GM18861 (cell line): ENCODE results near the gene ANKRD33B.

Source experiments
- ATAC-seq: cut with Tn5 transposase; IDR thresholded peaks from one replicate; pipeline ENCODE4 v1.9.1; 2021; ENCODE audit not compliant: unreplicated experiment

Gene ANKRD33B

DNA sequence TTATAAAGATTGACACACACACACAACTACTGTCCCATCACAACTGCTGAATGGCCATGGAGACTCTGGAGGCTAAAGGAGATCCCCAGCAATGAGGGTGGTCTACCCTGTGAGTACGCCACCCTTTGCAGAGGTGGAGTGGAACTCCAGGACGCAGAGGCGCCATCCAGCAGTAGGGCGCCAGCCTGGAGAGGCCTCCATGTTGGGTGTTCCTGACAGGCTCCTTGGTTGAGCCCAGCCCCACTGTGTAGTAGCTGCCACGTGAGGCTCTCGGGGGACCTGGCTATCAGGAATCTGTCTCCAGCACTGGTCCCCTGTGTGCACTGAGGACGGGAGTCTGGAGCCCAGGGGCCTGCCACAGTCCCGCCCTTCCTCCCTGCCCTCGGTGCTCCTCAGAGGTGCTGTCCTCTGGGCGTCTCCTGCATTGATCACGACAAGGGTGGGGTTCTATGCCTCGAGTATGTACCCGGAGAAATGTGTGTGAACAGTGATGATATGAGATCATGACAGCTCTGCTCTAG is 124.8 kb downstream of the ANKRD33B start:
- ATAC-seq: no peak

DNA sequence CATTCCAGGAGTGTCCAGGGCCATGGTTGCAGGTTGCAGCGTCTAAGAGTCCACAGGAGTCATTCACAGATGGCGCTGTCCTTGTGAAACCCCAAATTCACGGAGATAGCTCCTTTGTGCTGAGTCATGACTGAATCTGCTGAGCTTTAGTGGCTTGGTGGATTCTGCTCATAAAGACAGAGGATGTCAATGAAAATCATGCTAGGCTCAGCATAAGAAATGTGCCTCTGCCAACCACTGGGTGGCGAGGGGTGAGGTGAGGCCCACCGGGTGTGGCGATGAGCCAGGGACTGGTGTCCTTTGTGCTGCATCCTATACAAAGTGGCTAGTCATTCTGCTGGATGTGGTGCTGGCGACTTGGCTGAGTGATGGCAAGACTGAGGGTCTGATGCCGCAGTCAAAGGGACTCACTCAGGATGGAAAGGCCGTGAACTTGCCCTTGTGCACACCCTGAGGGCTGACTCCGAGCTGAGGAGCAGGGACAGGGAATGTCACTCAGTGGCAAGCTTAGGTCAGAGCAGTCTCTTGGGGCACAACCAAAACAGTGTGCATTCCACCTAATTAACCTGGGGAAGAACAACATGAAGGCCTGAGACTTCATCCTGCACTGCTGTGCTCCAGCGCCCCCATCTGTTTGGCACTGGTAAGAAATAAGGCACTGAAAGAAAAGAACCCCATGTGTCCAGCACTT is 125.7 kb downstream of the ANKRD33B start:
- peak; percentile 35 for ATAC-seq

DNA sequence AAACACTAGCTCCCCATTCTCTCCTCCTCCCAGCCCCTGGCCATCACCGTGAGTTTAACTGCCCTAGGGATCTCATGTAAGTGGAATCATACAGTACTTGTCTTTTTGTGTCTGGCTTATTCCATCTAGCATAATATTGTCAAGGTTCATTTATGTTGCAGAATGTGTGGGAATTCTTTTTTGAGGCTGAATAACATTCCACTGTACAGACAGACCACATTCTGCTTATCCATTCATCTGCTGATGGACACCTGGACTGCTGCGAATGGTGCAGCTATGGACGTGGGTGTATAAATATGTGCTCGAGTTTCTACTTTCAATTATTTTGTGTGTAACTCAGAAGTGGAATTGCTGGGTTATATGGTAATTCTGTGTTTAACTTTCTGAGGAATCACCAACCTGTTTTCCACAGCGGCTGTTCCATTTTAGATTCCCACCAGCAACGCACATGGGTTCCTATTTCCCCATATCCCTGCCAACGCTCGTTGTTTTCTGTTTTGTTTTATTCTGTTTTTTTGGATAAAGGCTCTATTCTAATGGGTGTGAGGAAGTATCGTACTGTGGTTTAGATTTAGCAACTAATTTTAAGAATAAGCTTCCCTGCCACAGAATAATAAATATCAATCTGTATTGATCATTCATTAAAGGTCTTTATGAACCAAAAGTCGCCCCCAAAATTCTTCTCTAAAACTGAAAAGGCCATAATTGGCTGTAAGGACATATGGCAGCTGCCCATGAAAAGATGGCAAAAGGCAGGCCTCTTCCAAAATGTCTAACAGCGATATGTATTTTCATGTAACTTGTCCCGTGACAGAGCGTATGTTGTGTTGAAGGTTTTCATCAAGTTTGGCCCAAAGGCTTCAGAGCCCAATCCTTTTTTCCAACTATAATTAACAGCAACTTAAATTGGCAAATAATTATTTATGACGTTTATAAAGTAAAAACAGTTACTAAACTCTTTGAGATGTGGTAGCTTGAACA is 126.9 kb downstream of the ANKRD33B start:
- ATAC-seq: no peak

DNA sequence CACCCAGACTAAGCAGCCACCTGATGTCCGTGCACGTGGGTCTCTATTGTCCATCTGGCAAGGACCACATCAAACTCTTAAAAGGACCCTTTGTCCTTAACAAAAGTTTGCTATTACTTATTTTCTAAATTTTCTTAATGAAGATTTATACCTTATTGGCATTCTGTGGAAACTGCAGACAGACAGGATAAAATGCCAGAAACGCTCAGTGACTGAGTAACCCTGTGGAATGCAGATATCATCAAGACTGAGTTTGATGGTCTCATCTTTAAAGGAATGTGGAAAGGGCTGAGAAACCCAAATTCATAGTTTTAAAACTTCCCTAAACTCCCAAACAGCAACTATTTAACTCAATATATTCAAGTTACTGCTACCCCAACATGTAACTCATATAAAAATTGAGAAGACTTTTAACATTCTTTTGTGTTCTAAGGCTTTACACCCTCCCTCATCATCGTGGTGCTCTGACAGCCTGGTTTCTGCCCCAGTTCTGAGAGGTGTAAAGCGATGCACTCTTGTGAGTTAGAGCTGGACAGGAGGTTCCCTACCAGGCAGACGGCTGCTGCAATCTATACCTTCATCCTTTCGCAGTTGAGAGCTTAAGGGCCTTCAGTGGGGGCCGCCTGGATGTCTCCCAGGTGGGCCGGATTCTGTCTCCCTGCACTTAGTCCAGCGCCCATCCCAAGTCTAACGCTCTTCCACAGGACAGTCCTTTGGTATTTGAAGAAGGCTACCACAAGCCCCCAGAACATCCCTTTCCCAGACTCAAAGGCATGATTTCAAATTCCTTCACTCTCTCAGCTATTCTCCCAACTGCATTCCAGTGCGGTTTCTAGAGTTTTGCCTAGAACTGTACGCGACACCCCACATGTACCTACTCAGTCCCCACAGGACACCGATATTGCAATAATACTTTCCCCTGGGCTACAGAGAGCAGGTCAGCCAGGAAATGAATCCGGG is 128.2 kb downstream of the ANKRD33B start:
- ATAC-seq: no peak

DNA sequence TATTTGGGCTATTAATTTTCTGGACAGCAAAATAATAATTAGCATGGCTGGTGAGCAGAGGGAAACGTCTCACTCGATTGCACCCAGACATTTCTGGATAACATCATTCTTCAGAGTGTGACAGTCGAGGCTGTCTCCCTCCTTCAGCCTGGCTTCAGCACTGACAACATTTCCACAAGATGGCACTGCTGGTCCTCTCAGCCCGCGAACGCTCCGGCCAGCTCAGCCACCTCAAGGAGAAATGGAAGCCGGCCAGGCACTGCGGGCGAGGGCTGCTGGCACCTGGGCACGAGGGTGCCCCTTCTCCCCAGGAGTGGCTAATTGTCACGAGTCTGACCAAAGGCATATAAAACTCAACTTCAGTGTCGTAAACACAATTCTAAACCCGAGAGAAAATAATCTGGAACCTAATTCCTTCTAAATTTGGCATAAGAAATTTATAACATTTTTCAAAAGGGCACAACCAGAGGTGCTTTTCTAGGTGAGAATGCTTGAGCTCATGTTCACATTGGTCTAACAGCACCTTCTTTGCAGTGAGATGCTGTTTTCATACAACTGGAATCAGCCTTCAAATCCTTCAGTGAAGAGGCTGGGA is 131.3 kb downstream of the ANKRD33B start:
- peak; percentile 31 for ATAC-seq

DNA sequence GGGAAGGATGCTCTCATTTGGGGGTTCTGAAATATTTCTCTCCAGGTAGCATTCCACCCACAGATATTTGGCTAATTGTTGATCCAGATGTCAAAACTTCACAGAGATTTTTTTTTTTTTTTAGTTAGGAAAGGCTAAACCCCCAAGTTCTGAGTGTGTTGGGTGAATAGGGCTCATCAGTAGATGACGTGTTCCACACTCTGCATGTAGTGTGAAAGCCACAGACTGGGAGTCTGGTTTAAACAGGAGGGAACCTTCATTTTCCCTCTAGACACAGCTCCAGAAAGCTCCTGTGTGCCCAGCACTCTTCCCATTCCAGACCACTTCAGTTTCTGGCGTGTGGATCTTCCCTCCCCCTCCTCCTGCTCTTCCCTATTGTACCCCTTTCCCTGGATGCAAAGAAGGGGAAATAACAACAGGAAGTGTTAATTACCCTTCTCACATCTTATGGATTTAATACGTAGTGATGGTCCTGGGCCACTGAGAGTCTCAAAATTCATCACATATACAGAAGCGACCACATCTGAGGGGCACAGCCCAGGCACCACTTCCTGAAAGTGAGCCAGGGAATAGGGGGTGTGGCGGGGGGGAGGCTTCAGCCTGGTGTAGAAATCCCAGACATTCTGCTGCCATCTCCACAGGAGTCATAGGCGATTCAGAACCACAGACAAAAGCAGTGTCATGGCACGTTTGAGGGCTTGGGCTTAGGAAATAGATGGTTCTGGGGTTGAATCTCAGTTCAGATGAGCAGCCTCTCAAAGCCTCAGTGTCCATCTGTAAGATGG is 132.1 kb downstream of the ANKRD33B start:
- ATAC-seq: no peak

DNA sequence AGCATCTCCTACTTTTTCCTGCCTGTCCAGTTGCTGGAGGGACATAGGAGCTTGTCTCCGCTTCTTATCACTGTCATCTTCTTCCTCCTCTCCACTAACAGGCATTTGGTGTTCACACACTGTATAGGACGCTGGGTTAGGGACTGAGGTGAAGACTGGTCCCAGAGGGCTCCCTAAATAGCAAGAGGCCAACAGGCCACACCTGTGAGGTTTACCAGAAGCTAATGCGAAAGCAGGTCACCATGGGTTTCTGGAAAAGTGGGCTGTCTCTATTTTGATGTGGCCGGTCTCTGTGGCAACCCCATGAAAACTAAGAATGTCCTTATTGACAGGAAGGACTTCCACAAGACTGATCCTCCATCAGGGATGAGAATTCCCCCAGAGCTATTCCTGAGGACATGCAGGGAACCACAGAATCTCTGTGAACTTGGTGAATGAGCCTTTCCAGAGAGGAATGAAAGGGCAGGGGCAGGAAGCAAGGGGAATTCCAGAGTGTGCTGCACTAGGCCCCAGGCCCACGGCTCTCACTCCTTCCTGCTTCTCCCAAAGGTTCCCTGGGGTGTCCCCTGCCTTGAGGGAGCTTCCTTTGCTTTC is 135.5 kb downstream of the ANKRD33B start:
- peak; percentile 48 for ATAC-seq

DNA sequence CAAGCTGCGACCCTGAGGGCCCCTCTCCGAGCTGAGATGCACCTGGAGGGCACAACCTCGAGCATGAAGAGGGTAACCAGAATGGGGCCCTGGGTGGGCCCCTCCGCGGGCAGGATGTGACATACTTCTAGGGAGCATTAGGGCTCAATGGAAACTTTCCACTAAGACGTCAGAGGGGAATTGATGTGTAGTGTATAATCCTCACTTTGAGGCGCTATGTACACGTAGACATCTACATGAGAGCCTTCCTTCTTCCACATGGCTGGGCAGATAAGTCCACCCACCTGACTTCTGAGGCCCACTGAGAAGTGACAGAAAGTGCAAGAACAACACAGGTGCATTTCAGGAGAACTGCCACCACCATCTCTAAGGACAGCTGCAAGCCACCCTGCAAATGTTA is 136.1 kb downstream of the ANKRD33B start:
- ATAC-seq: peak; percentile 59

DNA sequence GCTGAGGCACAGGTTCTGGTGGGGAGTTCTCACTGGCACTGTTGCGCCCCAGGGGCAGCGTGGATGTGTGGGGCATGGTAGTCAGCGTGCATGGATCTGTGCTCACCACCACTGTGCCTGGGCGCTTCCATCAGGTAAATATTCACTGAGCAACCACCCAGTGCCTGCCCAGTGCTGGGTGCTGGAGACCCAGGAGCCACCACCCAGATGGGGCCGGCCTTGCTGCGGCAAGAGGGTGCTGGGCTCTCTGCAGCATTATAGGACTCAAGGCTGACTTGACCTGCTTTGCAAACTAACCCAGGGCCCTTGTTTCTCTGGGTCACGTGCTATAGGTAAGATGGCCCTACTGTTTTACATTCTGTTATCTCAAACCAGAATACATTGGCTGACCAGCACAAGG is 136.6 kb downstream of the ANKRD33B start:
- ATAC-seq: no peak

DNA sequence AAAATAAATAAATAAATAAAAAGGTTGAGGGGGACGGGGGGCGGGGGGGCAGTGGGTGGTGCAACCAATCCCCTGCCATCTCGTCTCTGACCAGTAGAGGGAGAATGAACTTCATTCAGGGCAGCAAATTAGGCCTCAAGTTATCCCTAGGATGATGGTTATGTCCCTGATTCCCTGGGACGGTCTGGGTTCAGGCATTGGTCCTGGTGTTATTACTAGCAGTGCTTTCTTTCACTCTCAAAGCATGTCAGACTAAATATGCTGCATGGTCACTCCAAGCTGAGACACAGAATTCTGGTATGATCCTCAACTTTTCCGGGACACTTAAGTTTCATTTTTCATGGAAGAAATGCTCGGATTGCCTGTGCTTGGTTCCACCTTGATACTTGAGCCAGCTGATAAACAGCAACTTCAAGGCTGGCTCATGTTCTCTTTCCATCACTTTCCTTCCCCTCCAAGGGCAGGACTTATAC is 137.7 kb downstream of the ANKRD33B start:
- ATAC-seq: no peak

DNA sequence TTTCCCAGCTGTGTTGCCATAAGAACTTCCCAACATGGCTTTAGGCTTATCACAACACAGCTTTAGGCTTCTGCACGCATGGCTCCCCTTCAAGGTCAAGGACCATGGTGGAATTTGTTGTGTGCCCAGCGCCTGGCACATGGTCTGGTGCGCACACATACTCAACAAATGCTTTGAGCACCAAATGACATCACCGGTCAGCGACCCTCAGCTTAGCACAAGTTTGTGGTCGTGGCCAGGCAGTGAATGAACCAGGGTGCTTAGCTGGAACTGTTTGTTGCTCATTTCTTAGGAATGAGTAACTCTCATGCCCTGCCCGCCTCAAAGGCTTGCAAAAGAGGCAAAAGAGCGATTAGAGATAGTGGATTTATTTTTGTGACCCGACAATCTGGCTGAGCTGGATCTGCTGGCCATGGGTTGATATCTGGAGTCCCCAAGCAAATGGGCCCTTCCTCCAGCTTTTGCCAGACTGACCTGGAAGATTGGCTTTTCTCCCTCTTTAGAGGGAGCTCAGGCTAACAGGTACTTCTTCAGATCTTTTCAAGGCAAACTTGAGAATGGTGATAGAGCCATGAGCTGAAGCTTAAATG is 138.3 kb downstream of the ANKRD33B start:
- ATAC-seq: no peak

DNA sequence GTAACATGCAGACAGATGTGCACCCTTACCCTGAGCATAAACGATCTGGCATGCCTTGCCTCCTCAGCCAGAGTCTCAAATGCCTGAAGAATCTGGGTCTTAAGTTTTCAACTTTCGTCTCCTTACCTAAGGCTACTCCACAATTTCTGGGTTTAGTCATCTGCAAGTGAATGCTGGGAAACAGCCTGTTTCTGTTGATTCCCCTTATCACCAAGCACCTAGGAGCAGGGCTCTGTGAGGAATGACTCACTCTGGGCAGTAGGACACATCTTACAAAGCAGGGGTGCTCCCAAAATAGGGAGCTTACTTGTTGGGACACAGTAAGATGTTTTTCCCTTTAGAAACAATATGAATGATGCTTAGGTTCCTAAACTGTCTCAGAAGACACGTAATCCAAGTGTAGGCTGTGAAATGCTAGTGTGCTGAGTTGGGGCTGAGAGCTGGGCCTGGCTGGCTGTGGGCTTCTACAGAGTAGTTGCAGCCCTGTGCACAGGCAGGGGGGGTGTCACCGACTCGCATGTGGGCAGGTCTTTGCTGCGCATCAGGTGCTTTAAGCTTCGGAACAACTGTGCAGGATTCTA is 139.1 kb downstream of the ANKRD33B start:
- no peak for ATAC-seq

DNA sequence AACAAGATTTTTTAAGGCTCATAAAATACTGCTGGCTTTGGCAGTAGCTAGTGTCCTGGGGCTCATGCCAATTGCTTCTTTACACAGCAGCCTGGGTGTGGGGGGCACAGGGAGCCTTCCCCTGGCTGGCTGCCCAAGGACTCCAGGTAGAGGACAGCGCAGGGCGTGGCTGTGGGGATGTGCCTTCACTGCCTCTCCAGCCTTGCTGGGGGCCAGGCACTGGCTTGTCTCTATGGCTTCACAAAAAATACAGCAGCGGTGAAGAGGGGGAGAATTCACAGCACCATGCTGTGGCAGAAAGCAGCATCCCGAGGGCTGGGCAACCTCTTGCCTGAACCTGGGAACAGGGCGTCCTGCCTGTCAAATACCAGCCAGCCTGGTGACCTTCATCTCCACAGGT is 139.8 kb downstream of the ANKRD33B start:
- ATAC-seq: no peak

DNA sequence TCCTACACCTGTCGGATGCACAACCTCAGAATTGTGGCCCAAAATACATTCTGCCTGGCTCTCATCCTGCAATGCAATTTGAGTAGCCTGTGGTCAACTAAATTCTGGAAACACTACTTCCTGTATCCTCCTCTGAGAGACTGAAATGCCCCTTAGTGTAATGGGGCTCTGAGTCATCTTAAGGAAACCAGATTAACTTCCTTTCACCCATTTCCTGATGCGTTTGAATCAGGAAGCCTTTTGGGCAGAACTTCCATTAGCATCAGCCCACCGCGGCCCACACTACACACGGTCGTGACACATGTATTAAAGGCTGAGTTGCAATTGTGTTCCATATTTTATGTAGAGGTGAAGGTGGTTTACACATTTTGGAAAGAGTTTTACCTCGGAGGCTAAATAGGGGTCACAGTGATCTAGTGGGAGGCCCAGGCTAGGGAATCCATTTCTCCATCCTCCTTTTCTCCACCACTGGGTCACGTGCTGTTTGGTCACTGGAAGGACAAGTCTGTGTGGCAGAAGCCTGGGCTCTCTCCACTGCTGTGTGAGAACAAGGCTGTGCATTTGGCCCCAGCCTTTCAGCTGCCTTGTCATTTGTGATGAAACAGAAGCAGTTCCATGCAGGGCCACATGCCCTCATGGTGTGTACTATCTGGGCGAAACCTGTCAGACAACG is 141.2 kb downstream of the ANKRD33B start:
- no peak for ATAC-seq

DNA sequence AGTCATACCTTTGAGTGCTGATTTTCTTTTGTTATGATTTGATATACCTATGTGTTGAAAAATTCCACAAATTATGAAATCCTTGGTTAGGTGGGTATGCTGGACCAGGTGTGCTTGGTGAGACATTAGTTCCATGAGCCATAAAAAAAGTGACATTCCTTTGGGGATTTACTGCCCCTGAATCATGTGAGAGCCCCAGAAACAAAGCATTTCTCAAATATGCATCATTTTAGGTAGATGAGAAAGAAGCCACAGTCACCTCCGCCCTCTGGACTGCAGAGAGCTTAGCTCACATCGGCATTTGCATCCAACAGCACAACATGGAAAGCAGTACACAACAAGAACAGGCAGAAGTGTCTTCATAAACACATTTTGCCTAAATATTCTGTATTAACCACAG is 141.9 kb downstream of the ANKRD33B start:
- ATAC-seq: no peak

DNA sequence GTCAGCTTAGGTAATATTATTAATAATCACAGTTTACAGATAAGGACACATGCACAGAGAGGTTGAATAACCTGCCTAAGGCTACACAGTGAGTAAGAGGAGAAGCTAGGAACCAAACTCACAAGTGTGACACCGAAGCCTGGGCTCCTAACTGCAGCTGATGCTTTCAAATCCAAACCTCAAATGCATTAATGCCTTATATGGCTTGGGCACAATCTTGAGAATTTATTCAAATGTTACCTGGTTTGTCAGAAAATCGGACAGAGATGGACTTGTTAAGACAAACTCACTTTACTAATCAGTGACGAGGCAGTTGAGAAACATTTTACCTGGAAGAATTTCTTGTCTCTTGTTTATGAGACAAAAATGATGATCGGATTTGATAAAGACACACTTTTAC is 142.5 kb downstream of the ANKRD33B start:
- no peak for ATAC-seq
